HG02642 (cell line): ENCODE results near the gene LRFN3.
"Not testable (repeated sequence)": the region's sequence is repeated elsewhere in the genome, so short reads cannot be mapped to it uniquely, and the experiment has no call there.

Source experiments
- ATAC-seq: cut with Tn5 transposase; IDR thresholded peaks from one replicate; pipeline ENCODE4 v1.9.1; 2021; ENCODE audit warnings: mild to moderate bottlenecking; ENCODE audit not compliant: unreplicated experiment, poor library complexity

LRFN3 gene

GRCh38 chr19:35905178-35905727 lies 30.9 kb upstream of the LRFN3 start:
- ATAC-seq: no peak

- ATAC-seq: no peak
Observed at GRCh38 chr19:35907377-35907745, 28.8 kb upstream of the LRFN3 start.

GRCh38 chr19:35908010-35908441 lies 28.1 kb upstream of the LRFN3 start, which contains the start of gene TYROBP:
Gene TYROBP (minus strand): TSS chr19:35908295. CDS start chr19:35908228, 67 bp downstream.
- no peak for ATAC-seq

- ATAC-seq: no peak
Observed at GRCh38 chr19:35908973-35909683, 27.0 kb upstream of the LRFN3 start.

GRCh38 chr19:35909684-35910035 lies 26.5 kb upstream of the LRFN3 start:
- ATAC-seq: no peak

GRCh38 chr19:35910355-35910754 lies 25.8 kb upstream of the LRFN3 start:
- ATAC-seq: not testable (repeated sequence)

GRCh38 chr19:35911173-35911572 lies 25.0 kb upstream of the LRFN3 start:
- no peak for ATAC-seq

- no peak for ATAC-seq
Observed at GRCh38 chr19:35911790-35912189, 24.4 kb upstream of the LRFN3 start.

GRCh38 chr19:35913589-35913988 lies 22.6 kb upstream of the LRFN3 start:
- ATAC-seq: no peak

- no peak for ATAC-seq
Observed at GRCh38 chr19:35915443-35915842, 20.7 kb upstream of the LRFN3 start.

GRCh38 chr19:35919306-35919705 lies 16.9 kb upstream of the LRFN3 start:
- ATAC-seq: no peak

GRCh38 chr19:35921012-35921411 lies 15.2 kb upstream of the LRFN3 start:
- ATAC-seq: no peak

- ATAC-seq: no peak
Observed at GRCh38 chr19:35925501-35925900, 10.7 kb upstream of the LRFN3 start.

GRCh38 chr19:35928507-35928906 lies 7.7 kb upstream of the LRFN3 start:
- no peak for ATAC-seq

GRCh38 chr19:35929876-35930275 lies 6.3 kb upstream of the LRFN3 start:
- ATAC-seq: no peak

GRCh38 chr19:35931161-35931873 lies 4.9 kb upstream of the LRFN3 start:
- peak; percentile 96 for ATAC-seq

GRCh38 chr19:35931874-35932202 lies 4.3 kb upstream of the LRFN3 start:
- ATAC-seq: no peak

- ATAC-seq: no peak
Observed at GRCh38 chr19:35932291-35932936, 3.8 kb upstream of the LRFN3 start.

GRCh38 chr19:35936738-35937268 lies 629 bp downstream of the LRFN3 start:
- no peak for ATAC-seq

- no peak for ATAC-seq
Observed at GRCh38 chr19:35937345-35938281, 1.4 kb downstream of the LRFN3 start.
